GM19328 (cell line): ENCODE data around the gene SCAMP3.

Source experiments
- ATAC-seq: cut with Tn5 transposase; IDR thresholded peaks from one replicate; pipeline ENCODE4 v1.9.1; 2021; ENCODE audit warnings: mild to moderate bottlenecking, moderate library complexity; ENCODE audit not compliant: unreplicated experiment

The SCAMP3 gene

DNA sequence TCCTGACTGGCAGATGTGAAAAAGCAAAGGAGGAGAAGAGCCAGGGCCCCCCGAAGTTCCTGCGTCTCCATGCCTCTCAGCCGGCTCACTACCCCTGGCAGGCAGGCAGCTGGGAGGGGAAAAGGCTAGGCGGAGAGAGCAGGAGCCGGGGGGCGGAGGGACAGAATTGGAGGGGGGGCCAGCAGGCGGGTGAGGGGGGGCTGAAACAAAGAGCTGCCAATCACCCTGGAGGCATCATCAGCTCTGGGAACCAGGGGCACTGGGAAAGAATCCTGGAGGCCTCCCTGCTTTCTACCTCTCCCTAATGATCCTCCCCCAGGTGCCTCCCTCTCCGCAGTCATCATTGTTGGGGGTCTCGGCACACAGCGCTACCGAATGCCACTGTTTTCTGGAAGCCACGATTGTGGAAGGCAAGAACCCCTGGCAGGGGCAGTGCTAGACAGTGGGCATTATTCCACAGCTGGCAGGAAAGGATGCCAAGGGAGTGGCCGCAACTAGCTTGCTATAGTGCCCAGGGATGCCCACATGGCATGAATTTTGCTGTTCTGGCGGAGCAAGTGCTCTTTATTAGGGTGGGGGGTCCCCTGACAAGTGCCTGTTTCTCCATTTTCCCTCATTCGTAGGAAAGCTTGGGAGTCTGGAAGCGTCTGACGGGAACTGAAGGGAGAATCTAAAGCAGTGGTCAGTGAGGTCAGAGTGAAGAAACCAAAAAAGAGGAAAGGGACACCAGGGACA, 54.2 kb downstream of the SCAMP3 start, which contains the start of gene THBS3:
Gene THBS3 (minus strand): TSS at position 92 of the 735 bp plus-strand sequence. CDS start 21 bp downstream, at position 71.
- no peak for ATAC-seq

DNA sequence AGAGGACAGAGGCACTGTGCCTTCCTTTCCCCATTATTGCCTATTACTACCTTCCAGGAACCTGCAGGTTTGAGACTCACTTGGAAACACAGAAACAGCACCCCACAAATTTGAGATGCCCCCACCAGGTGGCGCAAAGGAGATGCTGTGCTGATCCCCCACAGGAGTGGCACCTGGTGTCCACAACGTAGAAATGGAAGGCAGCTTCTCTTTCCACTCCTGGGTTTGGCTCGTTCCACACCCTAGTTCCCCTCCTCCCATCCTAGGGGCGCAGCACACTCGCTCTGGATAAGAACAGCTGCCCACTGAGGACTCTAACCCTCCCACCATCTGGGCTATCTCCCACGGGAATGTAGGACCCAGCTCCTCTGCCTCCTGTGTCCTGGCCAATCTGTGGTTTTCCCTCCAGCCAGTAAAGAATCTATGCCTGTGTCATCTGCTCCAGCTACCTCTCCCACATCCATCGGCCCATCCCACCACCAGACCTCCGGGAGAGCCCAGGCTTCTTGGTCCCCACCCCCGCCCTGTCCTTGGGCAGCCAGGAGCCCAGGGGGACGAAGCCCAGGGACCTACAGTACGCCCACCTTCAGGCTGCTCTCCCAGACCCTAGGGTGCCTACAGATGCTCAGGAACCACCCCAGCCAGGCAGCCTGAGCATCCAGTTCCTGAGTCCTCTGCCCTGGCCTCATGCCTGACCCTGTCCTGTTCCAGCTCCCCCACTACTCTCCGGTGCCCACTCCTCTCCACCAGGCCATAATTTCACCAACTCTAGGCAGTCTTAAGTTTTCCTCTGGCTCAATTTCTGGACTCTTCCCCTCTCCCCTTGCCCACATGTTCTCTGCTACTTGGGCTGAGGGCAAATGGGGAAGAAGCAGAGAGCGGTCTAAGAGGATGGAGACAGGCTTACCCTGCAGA, 55.0 kb downstream of the SCAMP3 start:
- ATAC-seq: no peak
